ENCODE data around the gene ZP1. TPM values are rescaled to one million over a fixed set of nuclear protein-coding genes. Genes with fewer than 3 reads are reported as not detected.

The ZP1 gene
- total and polyA plus RNA-seq, 10 of the 15 experiments (the other 5 are each of a cell fraction or from before 2014, with no cell fraction given), result not detected

- TF ChIP-seq ZBTB33 (IDR thresholded peaks at IDR 0.05), result no peak
- TF ChIP-seq RB1 (IDR thresholded peaks at IDR 0.05; ENCODE audit: borderline replicate concordance), result peak; percentile 85; the same call in 1 of the 2 replicates
- no peak for TF ChIP-seq MTA3 (IDR thresholded peaks at IDR 0.05; ENCODE audit: borderline replicate concordance, low read length)
- peak; percentile 86 for TF ChIP-seq SKIL (IDR thresholded peaks at IDR 0.05; ENCODE audit: low read depth, poor library complexity, severe bottlenecking)
- TF ChIP-seq YY1 (IDR thresholded peaks at IDR 0.05; ENCODE audit: low read depth, low read length), result no peak
- TF ChIP-seq BHLHE40 (IDR thresholded peaks at IDR 0.05; ENCODE audit: borderline replicate concordance in 1 of 2, low read depth in 2 of 2, low read length in 1 of 2), result peak; percentile 53 to 67; a peak in 3 of 4 replicates
- no peak for TF ChIP-seq CEBPB (IDR thresholded peaks at IDR 0.05; ENCODE audit: borderline replicate concordance in 1 of 2, low read depth in 2 of 2, low read length in 2 of 2)
Measured at GRCh38 chr11:60915248-60915914, 48.0 kb downstream of the ZP1 start (continued).
